GM18951 (cell line): ENCODE results near the gene TRIM71.
"Not testable (repeated sequence)": the region's sequence is repeated elsewhere in the genome, so short reads cannot be mapped to it uniquely, and the experiment has no call there.

Source experiments
- POLR2A ChIP-seq: IDR thresholded peaks from 4 replicates; pipeline ENCODE4 v1.6.1; 2011; ENCODE audit warnings: mild to moderate bottlenecking; ENCODE audit not compliant: insufficient read length, insufficient read depth; ENCODE audit errors: extremely low read depth
- in situ Hi-C: fragments of 300-500 bp; cut with MboI; formaldehyde crosslinking; loops from one replicate; pipeline ENCODE4 v1.12.0; 2022; ENCODE audit warnings: low sequenced_read_pairs, mixed read lengths, inconsistent platforms; ENCODE audit not compliant: unreplicated experiment

The TRIM71 gene

DNA sequence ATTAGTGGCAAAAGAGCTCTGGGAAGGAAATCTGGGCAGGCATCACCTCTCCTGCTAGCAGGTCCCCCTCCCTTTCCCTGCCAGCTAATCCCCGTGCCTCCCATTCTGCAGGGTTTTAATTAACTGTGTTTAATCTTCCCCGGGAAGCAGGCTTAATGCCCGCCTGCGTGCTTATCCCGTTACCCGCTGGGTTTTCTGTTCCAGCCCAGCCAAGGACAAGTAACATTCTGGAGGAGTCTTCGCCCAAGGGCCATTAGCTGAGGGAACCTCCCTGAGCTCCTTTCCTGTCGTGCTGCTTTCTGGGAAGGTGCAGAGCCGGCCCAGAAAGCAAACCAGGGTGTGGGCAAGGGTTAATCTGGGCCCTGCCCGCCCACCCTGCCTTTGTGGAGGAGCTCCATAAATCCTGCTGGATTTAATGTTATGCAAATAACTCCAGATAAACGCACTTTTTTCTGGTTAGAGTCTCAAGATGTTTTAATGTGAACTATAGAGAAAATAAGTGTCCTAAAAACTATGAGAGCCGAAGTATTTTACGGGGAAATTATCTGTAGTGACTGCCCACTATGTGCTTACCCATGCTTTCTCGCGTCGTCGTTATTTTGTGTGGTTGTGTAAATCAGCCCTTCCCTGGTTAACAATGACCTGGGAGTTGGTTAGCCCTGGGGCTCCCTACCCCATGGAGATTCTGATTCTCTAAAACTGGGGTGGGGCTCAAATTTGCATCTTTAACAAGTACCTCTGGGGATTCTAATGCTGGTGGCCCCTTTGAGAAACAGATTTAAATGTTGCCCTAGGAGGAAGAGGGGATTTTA lies 25.9 kb downstream of the TRIM71 start:
- no peak for TF ChIP-seq POLR2A
- in situ Hi-C loops, result no loop called here

DNA sequence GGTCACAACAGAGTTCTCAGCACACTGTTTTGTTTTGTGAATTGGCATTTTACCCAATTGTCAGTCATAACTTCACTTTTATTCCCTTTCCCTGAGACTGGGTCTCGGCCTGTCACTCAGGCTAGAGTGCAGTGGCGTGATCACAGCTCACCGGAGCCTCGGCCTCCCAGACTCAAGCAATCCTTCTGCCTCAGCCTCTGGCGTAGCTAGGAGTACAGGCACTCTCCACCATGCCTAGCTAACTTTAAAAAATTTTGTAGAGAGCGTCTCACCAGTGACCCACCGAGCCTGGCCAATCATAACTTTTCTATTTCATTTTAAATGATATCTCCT lies 26.5 kb downstream of the TRIM71 start:
- in situ Hi-C loops, result no loop called here
- TF ChIP-seq POLR2A, result no peak

DNA sequence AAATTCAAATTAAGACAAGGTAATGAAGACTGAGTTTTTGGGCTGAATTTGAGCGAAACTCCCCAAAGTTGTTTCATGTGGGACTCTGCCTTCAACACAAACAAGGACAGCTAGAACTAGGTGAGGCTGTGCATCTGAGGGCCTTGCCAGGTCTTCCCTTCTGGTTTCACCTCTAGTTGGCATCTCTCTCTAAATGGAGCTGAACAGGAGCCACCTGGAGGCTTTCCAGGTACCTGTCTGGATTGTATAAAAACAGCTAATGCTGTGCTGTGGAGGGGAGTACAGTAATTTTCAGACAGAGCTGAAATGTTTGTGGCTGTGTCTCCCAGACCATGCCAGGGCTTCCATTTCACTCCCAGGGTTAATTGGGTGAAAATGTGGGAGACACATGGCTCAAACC lies 27.1 kb downstream of the TRIM71 start:
- no peak for TF ChIP-seq POLR2A
- in situ Hi-C loops, result no loop called here

DNA sequence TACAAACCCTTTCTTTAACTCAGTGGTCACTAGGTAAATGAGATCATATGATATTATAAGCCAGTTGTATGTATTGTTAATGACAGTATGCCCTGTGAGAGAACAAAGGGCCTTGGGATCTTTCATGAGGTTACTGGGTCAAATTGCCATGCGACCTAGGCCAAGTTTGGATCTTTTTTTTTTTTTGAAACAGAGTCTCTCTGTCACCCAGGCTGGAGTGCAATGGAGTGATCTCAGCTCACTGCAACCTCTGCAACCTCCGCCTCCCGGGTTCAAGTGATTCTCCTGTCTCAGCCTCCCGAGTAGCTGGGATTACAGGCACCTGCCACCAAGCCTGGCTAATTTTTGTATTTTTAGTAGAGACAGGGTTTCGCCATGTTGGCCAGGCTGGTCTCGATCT lies 27.7 kb downstream of the TRIM71 start:
- in situ Hi-C loops, result not testable (repeated sequence)

DNA sequence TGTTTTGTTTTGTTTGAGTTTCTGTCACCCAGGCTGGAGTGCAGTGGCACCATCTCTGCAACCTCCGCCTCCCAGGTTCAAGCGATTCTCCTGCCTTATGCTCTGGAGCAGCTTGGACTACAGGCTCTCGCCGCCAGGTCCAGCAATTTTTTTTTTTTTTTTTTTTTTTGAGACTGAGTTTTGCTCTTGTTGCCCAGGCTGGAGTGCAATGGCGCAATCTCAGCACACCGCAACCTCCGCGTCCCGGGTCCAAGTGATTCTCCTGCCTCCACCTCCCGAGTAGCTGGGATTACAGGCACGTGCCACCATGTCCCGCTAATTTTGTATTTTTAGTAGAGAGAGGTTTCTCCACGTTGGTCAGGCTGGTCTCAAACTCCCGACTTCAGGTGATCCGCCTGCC lies 29.2 kb downstream of the TRIM71 start:
- in situ Hi-C loops, result not testable (repeated sequence)

DNA sequence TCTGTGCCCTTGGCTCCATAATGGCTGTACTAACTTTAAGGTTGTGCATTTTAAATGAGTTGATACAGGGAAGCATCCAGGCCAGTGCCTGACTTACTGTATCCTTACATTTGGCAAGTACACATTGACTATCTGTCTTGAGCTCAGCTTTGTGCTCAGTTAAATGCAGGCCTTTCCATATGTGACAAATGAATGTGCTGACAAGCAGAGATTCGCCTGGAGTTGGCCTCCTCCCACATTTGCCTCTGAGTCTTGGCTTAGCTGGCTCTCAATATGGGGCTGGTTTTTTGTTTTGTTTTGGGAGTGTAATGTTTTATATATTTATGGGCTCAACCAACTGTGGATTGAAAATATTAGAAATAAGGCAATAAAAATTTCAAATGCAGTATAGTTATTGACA lies 29.7 kb downstream of the TRIM71 start:
- in situ Hi-C loops, result no loop called here
- TF ChIP-seq POLR2A, result no peak

DNA sequence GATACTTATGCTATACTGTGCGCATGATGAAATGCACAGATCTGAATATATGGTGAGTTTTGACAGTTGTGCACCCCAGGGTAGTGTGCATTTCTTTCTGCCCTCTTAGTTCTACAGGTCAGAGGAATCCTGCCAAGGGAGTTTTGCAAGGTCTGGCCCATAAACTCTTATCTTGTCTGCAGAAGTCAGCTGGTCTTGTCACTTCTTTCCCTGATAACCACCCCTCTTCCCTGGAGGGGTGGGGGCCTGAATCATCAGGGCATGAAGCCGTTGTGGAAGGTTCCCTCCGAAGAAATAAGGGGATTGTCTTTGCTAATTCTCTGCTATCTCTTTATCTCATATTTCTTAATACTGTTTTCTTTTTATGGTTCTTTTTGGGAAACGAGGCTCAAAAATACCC lies 30.4 kb downstream of the TRIM71 start:
- TF ChIP-seq POLR2A, result no peak
- in situ Hi-C loops, result no loop called here

DNA sequence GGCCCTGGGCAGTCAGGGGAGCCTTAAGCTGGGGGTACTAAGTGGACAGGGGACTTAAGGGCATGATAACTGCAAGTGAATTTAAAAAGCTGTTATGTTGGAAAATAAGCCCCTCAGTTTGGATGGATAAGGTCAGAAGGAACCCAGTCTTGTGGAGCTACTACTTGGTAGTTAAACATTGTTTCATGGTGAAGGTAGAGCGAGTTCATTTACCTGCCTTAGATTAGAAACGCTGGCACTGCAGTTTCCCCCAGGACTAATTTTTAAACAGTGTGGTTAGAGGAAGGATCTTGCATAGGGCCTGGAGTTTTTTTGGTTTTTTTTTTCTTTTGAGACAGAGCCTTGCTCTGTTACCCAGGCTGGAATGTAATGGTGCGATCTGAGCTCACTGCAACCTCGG lies 31.2 kb downstream of the TRIM71 start:
- TF ChIP-seq POLR2A, result no peak
- in situ Hi-C loops, result no loop called here

DNA sequence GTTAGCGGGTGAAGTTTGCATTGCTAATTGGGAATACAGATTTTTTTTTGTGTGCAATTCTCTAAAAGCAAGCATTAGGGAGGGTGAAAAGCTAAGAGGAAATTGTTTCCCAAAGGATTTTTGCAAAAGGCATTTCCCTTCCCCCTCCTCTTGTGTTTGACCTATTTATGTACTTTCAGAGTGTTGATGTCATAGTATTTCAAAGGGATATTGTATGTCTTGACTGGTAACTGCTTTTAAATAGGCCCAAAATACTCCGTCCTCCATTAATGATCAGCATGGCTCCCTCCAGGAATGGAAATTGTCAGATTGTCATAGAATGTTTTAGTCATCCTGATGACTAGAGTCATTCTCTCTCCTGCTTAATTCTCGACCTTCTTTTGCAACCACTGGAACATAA lies 32.4 kb downstream of the TRIM71 start:
- in situ Hi-C loops, result no loop called here
- TF ChIP-seq POLR2A, result no peak

DNA sequence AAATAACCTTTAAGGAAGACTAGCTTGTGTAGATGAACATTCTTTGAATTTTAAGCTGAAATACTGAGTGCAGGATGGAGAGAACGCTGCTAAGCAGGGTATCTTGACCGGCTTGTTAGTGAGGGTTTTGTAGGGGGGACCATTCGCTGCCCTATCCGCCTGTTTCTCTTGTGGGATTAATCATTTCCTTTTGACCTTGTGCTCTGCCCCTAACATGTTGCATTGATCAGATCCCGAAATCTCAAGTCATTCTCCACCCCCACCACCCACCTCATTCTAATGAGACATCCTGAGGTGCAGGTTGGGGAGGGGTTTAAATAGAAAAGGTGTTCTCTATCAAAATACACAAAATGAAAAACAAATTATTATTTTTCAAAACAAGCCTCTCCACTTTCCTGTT lies 32.8 kb downstream of the TRIM71 start:
- no peak for TF ChIP-seq POLR2A
- in situ Hi-C loops, result no loop called here

DNA sequence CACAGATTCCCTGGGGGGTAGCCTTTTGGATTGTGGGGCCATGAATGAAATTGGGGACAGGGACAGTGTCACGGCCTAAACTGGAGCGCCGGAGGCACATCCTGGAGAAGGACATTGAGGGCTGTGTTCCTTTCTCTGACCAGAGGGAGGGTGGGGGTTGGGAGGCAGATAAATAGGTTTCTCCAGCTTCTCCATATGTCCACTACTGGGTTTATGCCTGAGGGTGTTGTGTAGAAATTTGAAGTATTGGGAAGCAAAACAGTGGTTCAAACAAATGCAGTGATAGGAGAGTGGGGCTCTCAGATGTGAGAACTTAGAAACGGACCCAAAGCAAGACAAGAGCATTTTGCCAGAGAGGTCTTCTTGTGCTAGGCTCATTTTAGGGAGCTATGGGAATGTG lies 34.3 kb downstream of the TRIM71 start:
- in situ Hi-C loops, result no loop called here
- TF ChIP-seq POLR2A, result no peak

DNA sequence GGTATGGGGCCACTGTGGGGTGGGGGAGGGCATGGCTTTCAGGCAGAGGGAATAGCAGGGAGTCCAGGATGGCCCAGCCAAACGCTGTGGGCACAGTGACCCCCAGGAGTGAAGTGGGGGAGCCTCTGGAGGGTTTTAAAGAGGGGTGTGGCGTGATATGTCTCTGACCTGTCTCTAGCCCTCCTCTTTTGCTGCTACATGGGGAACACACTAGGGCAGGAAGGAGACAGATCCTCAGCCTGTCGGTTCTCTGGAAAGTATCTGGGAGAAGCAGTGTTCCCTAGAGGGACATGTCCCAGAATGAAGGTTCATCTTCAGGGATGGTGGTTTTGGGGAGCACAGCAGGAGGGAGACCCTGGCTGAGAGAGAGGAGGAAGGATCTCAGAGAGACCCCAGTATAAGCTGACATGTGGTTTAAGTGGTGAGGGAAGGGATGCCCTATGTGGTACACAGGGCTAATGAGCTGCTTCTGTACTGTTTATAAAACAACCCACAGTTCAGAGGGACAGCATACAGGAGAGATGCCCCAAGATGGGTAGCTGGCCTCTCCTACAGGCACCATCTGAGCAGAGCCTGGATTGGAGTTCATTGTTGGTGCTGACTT lies 37.7 kb downstream of the TRIM71 start:
- in situ Hi-C loops, result no loop called here
- no peak for TF ChIP-seq POLR2A

DNA sequence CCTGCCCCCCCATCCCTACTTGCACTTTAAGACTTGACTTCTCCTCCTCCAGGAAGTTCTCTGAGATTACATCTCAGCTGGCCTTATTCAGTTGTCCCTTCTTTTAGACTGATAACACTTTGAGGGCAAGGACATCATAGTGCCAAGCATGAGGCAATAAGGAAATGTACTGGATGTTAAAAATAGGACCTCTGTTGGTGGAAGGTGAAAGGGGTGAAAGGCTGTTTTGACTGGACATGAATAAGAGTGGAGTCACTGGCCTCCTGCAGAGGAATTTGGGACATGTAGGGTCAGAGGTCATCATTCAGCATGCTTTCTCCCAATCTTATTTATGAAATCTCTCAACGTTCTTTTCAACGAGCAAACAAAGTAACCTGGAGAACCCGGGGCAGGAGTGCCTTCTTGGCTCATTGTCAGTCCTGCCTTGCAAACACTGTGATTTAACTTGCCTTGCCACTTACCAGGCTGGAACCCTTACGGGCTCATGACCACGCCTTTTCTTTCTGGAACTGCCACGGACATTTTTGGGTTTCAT lies 38.6 kb downstream of the TRIM71 start:
- in situ Hi-C loops, result no loop called here
- no peak for TF ChIP-seq POLR2A

DNA sequence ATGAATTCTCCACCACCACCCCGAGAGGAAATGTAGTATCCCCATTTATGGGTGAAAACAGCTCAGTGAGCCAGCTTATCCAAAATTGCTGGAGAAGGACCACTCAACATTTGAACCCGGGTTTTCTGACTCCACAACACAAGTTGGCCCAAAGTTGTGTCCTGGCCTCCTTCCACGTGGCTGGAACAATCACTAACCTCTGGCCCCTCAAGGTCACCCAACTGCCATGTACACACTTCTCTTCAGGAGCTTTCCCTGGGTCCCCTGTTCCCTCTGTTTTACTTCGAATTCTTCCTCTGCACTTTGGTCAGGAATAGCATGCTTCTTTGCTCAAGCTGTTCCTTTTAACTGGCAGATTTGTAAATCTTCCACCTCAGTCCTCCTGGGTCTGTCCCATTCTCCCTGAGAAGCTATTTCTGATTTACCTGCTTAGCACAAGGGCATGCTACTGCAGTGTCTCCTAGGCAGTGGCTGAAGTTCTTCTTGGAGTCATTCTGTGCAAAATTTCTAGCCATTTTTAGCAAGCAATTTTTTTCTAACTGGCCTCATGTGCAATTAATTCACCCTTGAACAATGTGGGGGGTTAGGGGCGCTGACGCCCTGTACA lies 39.2 kb downstream of the TRIM71 start:
- in situ Hi-C loops, result no loop called here
- TF ChIP-seq POLR2A, result no peak
